ENCODE data around the gene EHF. TPM values are rescaled to one million over a fixed set of nuclear protein-coding genes. Genes with fewer than 3 reads are reported as not detected.

EHF gene
- total RNA-seq, 2 donors from 2014 or later, result 0.50 TPM; not detected in 1

- no peaks in the 10 kb centered on the region for H3K9me3 Mint-ChIP-seq
- peaks cover 2% of the 10 kb centered on the region for H3K36me3 Mint-ChIP-seq
- no peak for ATAC-seq
- DNase-seq (ENCODE audit: low spot score), result no peak
- H3K4me3 Mint-ChIP-seq, result no peak overlapping the region
- peaks cover 36 to 43% of the 10 kb centered on the region in 2 donors for H3K27me3 Mint-ChIP-seq
- H3K4me1 Mint-ChIP-seq (ENCODE audit: low read depth in 2 of 2), result peaks cover 17 to 19% of the 10 kb centered on the region in 2 donors
- no peak overlapping the region for H3K27ac Mint-ChIP-seq
Observed at GRCh38 chr11:34648036-34648435, 27.1 kb downstream of the EHF start.

- Mint-ChIP-seq H3K4me3 (no peak overlapping the region), H3K9me3 (no peaks in the 10 kb centered on the region), H3K4me1 (ENCODE audit: low read depth in 2 of 2) (peaks cover 19 to 30% of the 10 kb centered on the region in 2 donors), H3K27me3 (peaks cover 40 to 45% of the 10 kb centered on the region in 2 donors), H3K36me3 (peaks cover 5% of the 10 kb centered on the region), H3K27ac (no peak overlapping the region)
- DNase-seq (ENCODE audit: low spot score) (no peak), ATAC-seq (no peak)
Observed at GRCh38 chr11:34649597-34649996, 28.7 kb downstream of the EHF start.

GRCh38 chr11:34650528-34650927, 29.6 kb downstream of the EHF start:
- ATAC-seq (peak; percentile 96 to 97), DNase-seq (ENCODE audit: low spot score) (peak; percentile 92)
- peaks cover 25 to 36% of the 10 kb centered on the region in 2 donors for H3K4me1 Mint-ChIP-seq (ENCODE audit: low read depth in 2 of 2)

GRCh38 chr11:34651551-34651950, 30.7 kb downstream of the EHF start:
- Mint-ChIP-seq H3K27ac (no peak overlapping the region), H3K9me3 (no peaks in the 10 kb centered on the region), H3K27me3 (peaks cover 39 to 47% of the 10 kb centered on the region in 2 donors), H3K4me3 (peak overlapping the region; percentile 22), H3K4me1 (ENCODE audit: low read depth in 2 of 2) (peaks cover 25 to 36% of the 10 kb centered on the region in 2 donors), H3K36me3 (peaks cover 9% of the 10 kb centered on the region)
- no peak for ATAC-seq
- no peak for DNase-seq (ENCODE audit: low spot score)

More at GRCh38 chr11:34650528-34650927, 29.6 kb downstream of the EHF start:
- Mint-ChIP-seq H3K27ac (peak overlapping the region; percentile 18 to 47), H3K36me3 (peaks cover 5% of the 10 kb centered on the region), H3K4me3 (peak overlapping the region; percentile 44), H3K27me3 (peaks cover 41 to 47% of the 10 kb centered on the region in 2 donors), H3K9me3 (no peaks in the 10 kb centered on the region)

- Mint-ChIP-seq H3K4me1 (ENCODE audit: low read depth in 2 of 2) (peaks cover 25 to 36% of the 10 kb centered on the region in 2 donors), H3K9me3 (no peaks in the 10 kb centered on the region), H3K27ac (peak overlapping the region in 1 of 2 donors; percentile 39), H3K27me3 (peaks cover 37 to 49% of the 10 kb centered on the region in 2 donors), H3K36me3 (peaks cover 11% of the 10 kb centered on the region), H3K4me3 (no peak overlapping the region)
- ATAC-seq, result no peak
- DNase-seq (ENCODE audit: low spot score), result no peak
Observed at GRCh38 chr11:34652191-34652973, 31.5 kb downstream of the EHF start.

- Mint-ChIP-seq H3K9me3 (no peaks in the 10 kb centered on the region), H3K4me1 (ENCODE audit: low read depth in 2 of 2) (peaks cover 22 to 36% of the 10 kb centered on the region in 2 donors), H3K27ac (peak overlapping the region in 1 of 2 donors; percentile 39), H3K36me3 (peaks cover 11% of the 10 kb centered on the region), H3K27me3 (peaks cover 33 to 53% of the 10 kb centered on the region in 2 donors), H3K4me3 (no peak overlapping the region)
- ATAC-seq, result no peak
- DNase-seq (ENCODE audit: low spot score), result no peak
Observed at GRCh38 chr11:34653031-34653430, 32.1 kb downstream of the EHF start.

- H3K27ac Mint-ChIP-seq, result peak overlapping the region in 1 of 2 donors; percentile 58
- no peaks in the 10 kb centered on the region for H3K9me3 Mint-ChIP-seq
- peaks cover 22 to 36% of the 10 kb centered on the region in 2 donors for H3K4me1 Mint-ChIP-seq (ENCODE audit: low read depth in 2 of 2)
- peaks cover 11% of the 10 kb centered on the region for H3K36me3 Mint-ChIP-seq
- ATAC-seq, result no peak
- H3K27me3 Mint-ChIP-seq, result peaks cover 41 to 63% of the 10 kb centered on the region in 2 donors
- DNase-seq (ENCODE audit: low spot score), result no peak
- H3K4me3 Mint-ChIP-seq, result no peak overlapping the region
Observed at GRCh38 chr11:34653851-34654482, 33.1 kb downstream of the EHF start.

- H3K4me1 Mint-ChIP-seq (ENCODE audit: low read depth in 2 of 2), result peaks cover 20 to 32% of the 10 kb centered on the region in 2 donors
- DNase-seq (ENCODE audit: low spot score) (no peak), ATAC-seq (no peak)
- H3K36me3 Mint-ChIP-seq, result peaks cover 11% of the 10 kb centered on the region
- no peaks in the 10 kb centered on the region for H3K9me3 Mint-ChIP-seq
- no peak overlapping the region for H3K4me3 Mint-ChIP-seq
- H3K27ac Mint-ChIP-seq, result peak overlapping the region in 1 of 2 donors; percentile 58
- peaks cover 49 to 70% of the 10 kb centered on the region in 2 donors for H3K27me3 Mint-ChIP-seq
Observed at GRCh38 chr11:34654483-34655334, 33.8 kb downstream of the EHF start.

- H3K4me1 Mint-ChIP-seq (ENCODE audit: low read depth in 2 of 2), result peaks cover 18 to 29% of the 10 kb centered on the region in 2 donors
- H3K9me3 Mint-ChIP-seq, result no peaks in the 10 kb centered on the region
- ATAC-seq (no peak), DNase-seq (ENCODE audit: low spot score) (no peak)
- H3K4me3 Mint-ChIP-seq, result no peak overlapping the region
- no peak overlapping the region for H3K27ac Mint-ChIP-seq
- peaks cover 52 to 78% of the 10 kb centered on the region in 2 donors for H3K27me3 Mint-ChIP-seq
- peaks cover 11% of the 10 kb centered on the region for H3K36me3 Mint-ChIP-seq
Observed at GRCh38 chr11:34655335-34656008, 34.6 kb downstream of the EHF start.

GRCh38 chr11:34656062-34656720, 35.3 kb downstream of the EHF start:
- peaks cover 11% of the 10 kb centered on the region for H3K36me3 Mint-ChIP-seq
- H3K4me1 Mint-ChIP-seq (ENCODE audit: low read depth in 2 of 2), result peaks cover 13 to 25% of the 10 kb centered on the region in 2 donors
- no peak overlapping the region for H3K4me3 Mint-ChIP-seq
- H3K9me3 Mint-ChIP-seq, result no peaks in the 10 kb centered on the region
- H3K27me3 Mint-ChIP-seq, result peaks cover 56 to 85% of the 10 kb centered on the region in 2 donors
- DNase-seq (ENCODE audit: low spot score) (no peak), ATAC-seq (no peak)
- no peak overlapping the region for H3K27ac Mint-ChIP-seq

- H3K36me3 Mint-ChIP-seq, result peaks cover 5% of the 10 kb centered on the region
- no peak for DNase-seq (ENCODE audit: low spot score)
- H3K27me3 Mint-ChIP-seq, result peaks cover 65 to 96% of the 10 kb centered on the region in 2 donors
- H3K27ac Mint-ChIP-seq, result no peak overlapping the region
- ATAC-seq, result no peak
- H3K9me3 Mint-ChIP-seq, result no peaks in the 10 kb centered on the region
- H3K4me1 Mint-ChIP-seq (ENCODE audit: low read depth in 2 of 2), result peaks cover 6 to 14% of the 10 kb centered on the region in 2 donors
- no peak overlapping the region for H3K4me3 Mint-ChIP-seq
Observed at GRCh38 chr11:34658071-34659015, 37.5 kb downstream of the EHF start.
